K562 (cell line): ENCODE data around the gene SIPA1L2. TPM values are rescaled to one million over a fixed set of nuclear protein-coding genes. Genes with fewer than 3 reads are reported as not detected.

ENCODE experiments used
- ATAC-seq: fragments of 200-7000 bp; cut with Tn5 transposase; 3 replicates; pipeline ENCODE4 v1.9.1; 2020; ENCODE audit warnings: moderate library complexity
- BruUV-seq: library from RNA; stranded (reverse); fragments of 400-500 nt; replicated peaks from 2 replicates; lab custom pipeline; 2021; lab: Mats Ljungman, UMichigan
- CTCF ChIA-PET: fragments of 300-600 bp; formaldehyde crosslinking; extraction: SDS; loops from one replicate; lab custom pipeline; 2021; ENCODE audit warnings: low intra/inter-chr PET ratio; lab: Yijun Ruan, JAX
- POLR2A ChIA-PET: fragments of 300-600, 350-650 bp; sonication (Branson Sonifier 250); formaldehyde crosslinking; extraction: SDS; loops from one replicate; lab custom pipeline; 2021; ENCODE audit warnings: antibody characterized with exemption, inconsistent platforms; lab: Yijun Ruan, JAX
- DNase-seq, 4 experiments: peaks; one replicate each; pipeline versions ENCODE4 v3.0.0 to v3.0.0-alpha.2; 2011 to 2018; ENCODE audit warnings: low spot score in 3 of 4, mixed read lengths in 3 of 4; ENCODE audit errors: extremely low read depth in 1 of 4
- FAIRE-seq: peaks from 2 replicates; lab custom pipeline; 2011; peaks lifted over from hg19 to GRCh38; lab: Jason Lieb, UNC
- H2AFZ ChIP-seq: 2 replicates; pipeline ENCODE4 v1.6.0; 2011; ENCODE audit warnings: low read depth, low read length, control low read depth, inconsistent platforms
- H3K27ac ChIP-seq: fragments of 200-600 bp; 3 replicates; pipeline ENCODE4 v1.8.0; 2011; ENCODE audit warnings: low read depth, mild to moderate bottlenecking, control low read depth, inconsistent platforms, low read length, moderate library complexity, mixed read lengths; ENCODE audit errors: extremely low read depth
- H3K27me3 ChIP-seq, 2 experiments: fragments of 300-600 bp in 1 of 2; 2 replicates in 1 of 2; 3 replicates in 1 of 2; pipeline versions ENCODE4 v1.6.0 to v1.8.0; 2011; ENCODE audit warnings: inconsistent platforms in 2 of 2, low read length in 2 of 2, mild to moderate bottlenecking in 1 of 2, mixed read lengths in 1 of 2, moderate library complexity in 1 of 2; ENCODE audit not compliant: control insufficient read depth in 2 of 2, insufficient read depth in 2 of 2
- H3K36me3 ChIP-seq: fragments of 300-600 bp; 3 replicates; pipeline ENCODE4 v1.8.0; 2011; ENCODE audit warnings: mild to moderate bottlenecking, low read length, inconsistent platforms; ENCODE audit not compliant: control insufficient read depth, insufficient read depth
- H3K4me1 ChIP-seq, 2 experiments: fragments of 200-600 bp in 1 of 2; replicated peaks in 1 of 2; 2 replicates in 1 of 2; 3 replicates in 1 of 2; pipeline versions ENCODE4 v1.5.1 to v1.8.0; 2011; ENCODE audit warnings: inconsistent platforms in 2 of 2, low read length in 2 of 2, mild to moderate bottlenecking in 1 of 2, mixed read lengths in 1 of 2, moderate library complexity in 1 of 2; ENCODE audit not compliant: control insufficient read depth in 2 of 2, insufficient read depth in 2 of 2
- H3K4me2 ChIP-seq: 2 replicates; pipeline ENCODE4 v1.6.1; 2011; ENCODE audit warnings: low read length, control low read depth, inconsistent platforms, mixed read lengths; ENCODE audit not compliant: insufficient read depth
- H3K4me3 ChIP-seq: fragments of 200-600 bp; sonication (generic), shearing (Covaris generic); 2 replicates; pipeline ENCODE4 v1.5.1; 2016; ENCODE audit warnings: control low read depth, inconsistent platforms
- H3K79me2 ChIP-seq: fragments of 200-600 bp; 3 replicates; pipeline ENCODE4 v1.8.0; 2011; ENCODE audit warnings: low read length, inconsistent platforms; ENCODE audit not compliant: control insufficient read depth, insufficient read depth
- H3K9ac ChIP-seq, 2 experiments: 2 replicates each; pipeline versions ENCODE4 v1.6.0 to v1.6.1; 2011; ENCODE audit warnings: low read depth in 2 of 2, low read length in 2 of 2, control low read depth in 1 of 2, inconsistent platforms in 1 of 2, mild to moderate bottlenecking in 1 of 2, mixed read lengths in 1 of 2; ENCODE audit not compliant: insufficient read depth in 1 of 2
- H3K9me1 ChIP-seq: one replicate; pipeline ENCODE4 v1.6.0; 2011; ENCODE audit warnings: inconsistent platforms, mild to moderate bottlenecking, low read length, moderate library complexity; ENCODE audit not compliant: control insufficient read depth, insufficient read depth
- H3K9me3 ChIP-seq: replicated peaks from 2 replicates; pipeline ENCODE4 v1.5.1; 2011; ENCODE audit warnings: low read depth, low read length, inconsistent platforms; ENCODE audit not compliant: control insufficient read depth, insufficient read depth
- H4K20me1 ChIP-seq: replicated peaks from 2 replicates; pipeline ENCODE4 v1.6.1; 2011; ENCODE audit warnings: low read length, inconsistent platforms, mixed read lengths; ENCODE audit not compliant: control insufficient read depth, insufficient read depth
- DNMT1 ChIP-seq: fragments of 450-650 bp; IDR thresholded peaks from 2 replicates; pipeline ENCODE4 v1.6.1; 2016; ENCODE audit warnings: antibody characterized with exemption, mild to moderate bottlenecking
- FOXP1 ChIP-seq: sonication (generic); formaldehyde crosslinking; IDR thresholded peaks from 2 replicates; pipeline ENCODE4 v1.8.0; 2022; ENCODE audit warnings: mild to moderate bottlenecking, missing genetic modification reagents
- MXI1 ChIP-seq: IDR thresholded peaks from 2 replicates; pipeline ENCODE4 v1.6.1; 2011; ENCODE audit warnings: low read depth, mild to moderate bottlenecking, improper control_type of control experiment, low read length
- OTX1 ChIP-seq: fragments of 450-650 bp; formaldehyde crosslinking; IDR thresholded peaks from 2 replicates; pipeline ENCODE4 v1.4.0; 2022; ENCODE audit warnings: mild to moderate bottlenecking
- PML ChIP-seq: IDR thresholded peaks from 2 replicates; pipeline ENCODE4 v1.6.1; 2012; ENCODE audit warnings: low read length, inconsistent platforms
- RFX1 ChIP-seq: fragments of 450-650 bp; IDR thresholded peaks from 2 replicates; pipeline ENCODE4 v1.6.1; 2016; ENCODE audit warnings: mild to moderate bottlenecking, moderate library complexity
- SMAD3 ChIP-seq: fragments of 450-650 bp; formaldehyde crosslinking; conservative IDR thresholded peaks from 2 replicates; pipeline ENCODE4 v1.4.0; 2020; ENCODE audit warnings: mild to moderate bottlenecking
- SNIP1 ChIP-seq: fragments of 450-650 bp; IDR thresholded peaks from 2 replicates; pipeline ENCODE4 v1.7.1; 2017; ENCODE audit warnings: low read depth, mild to moderate bottlenecking
- SRF ChIP-seq, 2 experiments: fragments of 250-450, 450-650 bp in 1 of 2; sonication (Bioruptor Pico) in 1 of 2; sonication (generic) in 1 of 2; formaldehyde crosslinking; IDR thresholded peaks; 2 replicates each; pipeline versions ENCODE4 v1.5.0 to v1.5.1; 2020 to 2022; ENCODE audit warnings: mild to moderate bottlenecking in 1 of 2, missing genetic modification reagents in 1 of 2
- YY1 ChIP-seq, 3 experiments: IDR thresholded peaks; 2 replicates each; pipeline ENCODE4 v1.6.1; 2011; ENCODE audit warnings: low read length in 2 of 3, mild to moderate bottlenecking in 2 of 3, moderate library complexity in 2 of 3, borderline replicate concordance in 1 of 3, control low read depth in 1 of 3, low read depth in 1 of 3; ENCODE audit not compliant: insufficient read depth in 3 of 3, insufficient replicate concordance in 2 of 3, control insufficient read depth in 1 of 3, insufficient read length in 1 of 3; ENCODE audit errors: extremely low read depth in 1 of 3
- ZNF174 ChIP-seq: fragments of 250-450 bp; sonication (Bioruptor Pico); IDR thresholded peaks from 2 replicates; pipeline ENCODE4 v1.4.0; 2020; ENCODE audit warnings: mild to moderate bottlenecking
- ZNF507 ChIP-seq: conservative IDR thresholded peaks from 2 replicates; pipeline ENCODE4 v1.6.1; 2017; ENCODE audit warnings: missing genetic modification characterization, missing compliant biosample characterization
- ZNF785 ChIP-seq: fragments of 250-450 bp; sonication (Bioruptor Pico); IDR thresholded peaks from 2 replicates; pipeline ENCODE4 v1.4.0; 2020; ENCODE audit warnings: mild to moderate bottlenecking
- WGBS: fragments of 100-300 bp; shearing (Covaris generic); methylation state at CpG from one replicate; pipeline ENCODE4 v1.1.6; 2016; ENCODE audit warnings: low coverage, mixed read lengths; ENCODE audit not compliant: insufficient coverage; ENCODE audit errors: missing lambda C conversion rate; 5-methylcytosine and 5-hydroxymethylcytosine counted together
- in situ Hi-C: fragments of 300-500 bp; cut with MboI; formaldehyde crosslinking; loops from 4 replicates; pipeline ENCODE4 v1.15.0; 2018; ENCODE audit warnings: inconsistent platforms, mixed read lengths
- intact Hi-C: fragments of 100-400 bp; cut with micrococcal nuclease; formaldehyde crosslinking; loops from 2 replicates; pipeline ENCODE4 v1.14.2; 2022
- polyA plus RNA-seq, 8 experiments: library from polyadenylated mRNA; depleted of rRNA in 4 of 8; stranded (reverse) in 5 of 8; unstranded in 3 of 8; fragments of >200 nt; fragmentation: Nextera tagmentation in 2 of 8; fragmentation: Illumina TruSeq in 1 of 8; extraction: Ambion mirVana in 2 of 8; extraction: Trizol in 1 of 8; gene quantifications; 2 replicates each; pipeline versions ENCODE4 v1.2.1 to v1.2.3, GENCODE V29; 2011 to 2014; ENCODE audit warnings: inconsistent platforms in 1 of 8, missing spikeins in 1 of 8
- total RNA-seq, 7 experiments: library from RNA; depleted of rRNA in 6 of 7; stranded (reverse); fragments of >200 nt in 6 of 7; fragmentation: Illumina TruSeq in 2 of 7; extraction: Trizol in 2 of 7; gene quantifications; 2 replicates each; pipeline versions ENCODE4 v1.2.1 to v1.2.3, GENCODE V29; 2011 to 2021; ENCODE audit warnings: low replicate concordance in 1 of 7
- TF ChIP-seq, protein P1 (sequence below), 2 experiments: fragments of 150-350 bp in 1 of 2; IDR thresholded peaks; 2 replicates each; pipeline ENCODE4 v1.6.1; 2012 to 2016; ENCODE audit warnings: low read depth in 2 of 2, low read length in 2 of 2, mild to moderate bottlenecking in 1 of 2, moderate library complexity in 1 of 2
- TF ChIP-seq, protein P2 (sequence below): fragments of 150-350 bp; conservative IDR thresholded peaks from 2 replicates; pipeline ENCODE4 v1.6.1; 2014; ENCODE audit warnings: low read length
- TF ChIP-seq, protein P3 (sequence below), 2 experiments: fragments of 450-650 bp in 1 of 2; sonication (generic) in 1 of 2; formaldehyde crosslinking; conservative IDR thresholded peaks; 2 replicates each; pipeline versions ENCODE4 v1.4.0 to v1.8.1; 2020 to 2022; ENCODE audit warnings: mild to moderate bottlenecking in 1 of 2, missing genetic modification reagents in 1 of 2

SIPA1L2 gene
- total and polyA plus RNA-seq, 9 of the 15 experiments (the other 6 are each of a cell fraction or from before 2014, with no cell fraction given), result 0.04 to 0.22 (median 0.06) TPM; not detected in 5

DNA sequence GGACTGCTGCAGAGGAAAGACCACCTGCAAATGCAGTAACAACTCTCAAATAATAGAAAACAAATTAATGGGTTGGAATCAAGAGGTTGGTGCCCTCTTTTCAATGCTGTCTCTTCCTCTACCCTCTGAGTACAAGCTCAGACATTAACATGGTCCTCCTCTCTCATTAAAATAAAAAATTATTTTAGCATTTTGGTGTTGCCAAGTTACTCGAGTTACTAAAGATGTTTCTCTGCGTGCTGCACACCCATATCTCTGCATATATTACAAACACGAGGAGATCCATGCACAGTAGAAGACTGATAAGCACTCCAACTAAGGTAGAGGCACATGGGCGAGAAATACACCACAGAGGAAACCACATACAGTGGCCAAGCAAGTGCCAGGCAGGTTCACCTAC lies 21.5 kb downstream of the SIPA1L2 start:
- no peaks in the 10 kb centered on the region for H4K20me1 ChIP-seq
- DNase-seq, result no peak
- H3K4me1 ChIP-seq, result no peaks in the 10 kb centered on the region
- ChIA-PET POLR2A (interaction anchor here (1.5 kb wide), 1 partner anchor 14 kb away, joined by 4 read pairs; no protein-coding TSS in a partner anchor), CTCF (no interaction called here)
- H3K4me3 ChIP-seq, result no peak overlapping the region
- intact Hi-C loops (no loop called here), in situ Hi-C loops (no loop called here)
- peaks cover 0 to 1% of the 10 kb centered on the region in 2 experiments; a peak in 1 of 5 replicates for H3K27me3 ChIP-seq
- FAIRE-seq, result no peak
- H3K9me1 ChIP-seq, result no peaks in the 10 kb centered on the region
- H3K9ac ChIP-seq, result no peak overlapping the region
- no peaks in the 10 kb centered on the region for H3K79me2 ChIP-seq
- no peaks in the 10 kb centered on the region for H3K36me3 ChIP-seq
- no peak overlapping the region for H3K27ac ChIP-seq
- H2AFZ ChIP-seq, result no peak overlapping the region
- 4% methylated on average over 4 of the region's 4 CpGs for whole genome bisulfite sequencing
- no peak overlapping the region for H3K4me2 ChIP-seq
- BruUV-seq, result no TSS peak
- no peaks in the 10 kb centered on the region for H3K9me3 ChIP-seq
- no peak for ATAC-seq
- TF ChIP-seq, protein P1, sequence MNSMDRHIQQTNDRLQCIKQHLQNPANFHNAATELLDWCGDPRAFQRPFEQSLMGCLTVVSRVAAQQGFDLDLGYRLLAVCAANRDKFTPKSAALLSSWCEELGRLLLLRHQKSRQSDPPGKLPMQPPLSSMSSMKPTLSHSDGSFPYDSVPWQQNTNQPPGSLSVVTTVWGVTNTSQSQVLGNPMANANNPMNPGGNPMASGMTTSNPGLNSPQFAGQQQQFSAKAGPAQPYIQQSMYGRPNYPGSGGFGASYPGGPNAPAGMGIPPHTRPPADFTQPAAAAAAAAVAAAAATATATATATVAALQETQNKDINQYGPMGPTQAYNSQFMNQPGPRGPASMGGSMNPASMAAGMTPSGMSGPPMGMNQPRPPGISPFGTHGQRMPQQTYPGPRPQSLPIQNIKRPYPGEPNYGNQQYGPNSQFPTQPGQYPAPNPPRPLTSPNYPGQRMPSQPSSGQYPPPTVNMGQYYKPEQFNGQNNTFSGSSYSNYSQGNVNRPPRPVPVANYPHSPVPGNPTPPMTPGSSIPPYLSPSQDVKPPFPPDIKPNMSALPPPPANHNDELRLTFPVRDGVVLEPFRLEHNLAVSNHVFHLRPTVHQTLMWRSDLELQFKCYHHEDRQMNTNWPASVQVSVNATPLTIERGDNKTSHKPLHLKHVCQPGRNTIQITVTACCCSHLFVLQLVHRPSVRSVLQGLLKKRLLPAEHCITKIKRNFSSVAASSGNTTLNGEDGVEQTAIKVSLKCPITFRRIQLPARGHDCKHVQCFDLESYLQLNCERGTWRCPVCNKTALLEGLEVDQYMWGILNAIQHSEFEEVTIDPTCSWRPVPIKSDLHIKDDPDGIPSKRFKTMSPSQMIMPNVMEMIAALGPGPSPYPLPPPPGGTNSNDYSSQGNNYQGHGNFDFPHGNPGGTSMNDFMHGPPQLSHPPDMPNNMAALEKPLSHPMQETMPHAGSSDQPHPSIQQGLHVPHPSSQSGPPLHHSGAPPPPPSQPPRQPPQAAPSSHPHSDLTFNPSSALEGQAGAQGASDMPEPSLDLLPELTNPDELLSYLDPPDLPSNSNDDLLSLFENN (IDR thresholded peaks at IDR 0.05; ENCODE audit: low read depth in 2 of 2, low read length in 2 of 2), result no peak
- no peak for TF ChIP-seq SMAD3
- no peak for TF ChIP-seq SNIP1
- TF ChIP-seq, protein P2, sequence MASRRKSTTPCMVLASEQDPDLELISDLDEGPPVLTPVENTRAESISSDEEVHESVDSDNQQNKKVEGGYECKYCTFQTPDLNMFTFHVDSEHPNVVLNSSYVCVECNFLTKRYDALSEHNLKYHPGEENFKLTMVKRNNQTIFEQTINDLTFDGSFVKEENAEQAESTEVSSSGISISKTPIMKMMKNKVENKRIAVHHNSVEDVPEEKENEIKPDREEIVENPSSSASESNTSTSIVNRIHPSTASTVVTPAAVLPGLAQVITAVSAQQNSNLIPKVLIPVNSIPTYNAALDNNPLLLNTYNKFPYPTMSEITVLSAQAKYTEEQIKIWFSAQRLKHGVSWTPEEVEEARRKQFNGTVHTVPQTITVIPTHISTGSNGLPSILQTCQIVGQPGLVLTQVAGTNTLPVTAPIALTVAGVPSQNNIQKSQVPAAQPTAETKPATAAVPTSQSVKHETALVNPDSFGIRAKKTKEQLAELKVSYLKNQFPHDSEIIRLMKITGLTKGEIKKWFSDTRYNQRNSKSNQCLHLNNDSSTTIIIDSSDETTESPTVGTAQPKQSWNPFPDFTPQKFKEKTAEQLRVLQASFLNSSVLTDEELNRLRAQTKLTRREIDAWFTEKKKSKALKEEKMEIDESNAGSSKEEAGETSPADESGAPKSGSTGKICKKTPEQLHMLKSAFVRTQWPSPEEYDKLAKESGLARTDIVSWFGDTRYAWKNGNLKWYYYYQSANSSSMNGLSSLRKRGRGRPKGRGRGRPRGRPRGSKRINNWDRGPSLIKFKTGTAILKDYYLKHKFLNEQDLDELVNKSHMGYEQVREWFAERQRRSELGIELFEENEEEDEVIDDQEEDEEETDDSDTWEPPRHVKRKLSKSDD, result no peak
- no peak for TF ChIP-seq PML
- no peak for TF ChIP-seq MXI1
- no peak for TF ChIP-seq SRF (CRISPR knock-in tag; IDR thresholded peaks at IDR 0.05)
- TF ChIP-seq ZNF785, result no peak
- TF ChIP-seq YY1 (IDR thresholded peaks at IDR 0.05; ENCODE audit: borderline replicate concordance in 1 of 3, control insufficient read depth in 1 of 3, extremely low read depth in 1 of 3, insufficient read depth in 3 of 3, insufficient read length in 1 of 3, insufficient replicate concordance in 2 of 3, low read depth in 1 of 3, low read length in 2 of 3), result no peak
- TF ChIP-seq RFX1, result no peak
- no peak for TF ChIP-seq FOXP1 (CRISPR knock-in tag)
- TF ChIP-seq, protein P3, sequence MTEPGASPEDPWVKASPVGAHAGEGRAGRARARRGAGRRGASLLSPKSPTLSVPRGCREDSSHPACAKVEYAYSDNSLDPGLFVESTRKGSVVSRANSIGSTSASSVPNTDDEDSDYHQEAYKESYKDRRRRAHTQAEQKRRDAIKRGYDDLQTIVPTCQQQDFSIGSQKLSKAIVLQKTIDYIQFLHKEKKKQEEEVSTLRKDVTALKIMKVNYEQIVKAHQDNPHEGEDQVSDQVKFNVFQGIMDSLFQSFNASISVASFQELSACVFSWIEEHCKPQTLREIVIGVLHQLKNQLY (CRISPR knock-in tag; conservative IDR thresholded peaks at IDR 0.05), result no peak
- TF ChIP-seq ZNF174 (CRISPR knock-in tag), result no peak
- TF ChIP-seq OTX1 (CRISPR knock-in tag), result no peak
- no peak for TF ChIP-seq ZNF507 (tag)
- no peak for TF ChIP-seq DNMT1
